ENCODE data around the gene SYNDIG1. TPM values are rescaled to one million over a fixed set of nuclear protein-coding genes. Genes with fewer than 3 reads are reported as not detected.

Gene SYNDIG1
- total and polyA plus RNA-seq, 9 of the 15 experiments (the other 6 are each of a cell fraction or from before 2014, with no cell fraction given), result not detected

DNA sequence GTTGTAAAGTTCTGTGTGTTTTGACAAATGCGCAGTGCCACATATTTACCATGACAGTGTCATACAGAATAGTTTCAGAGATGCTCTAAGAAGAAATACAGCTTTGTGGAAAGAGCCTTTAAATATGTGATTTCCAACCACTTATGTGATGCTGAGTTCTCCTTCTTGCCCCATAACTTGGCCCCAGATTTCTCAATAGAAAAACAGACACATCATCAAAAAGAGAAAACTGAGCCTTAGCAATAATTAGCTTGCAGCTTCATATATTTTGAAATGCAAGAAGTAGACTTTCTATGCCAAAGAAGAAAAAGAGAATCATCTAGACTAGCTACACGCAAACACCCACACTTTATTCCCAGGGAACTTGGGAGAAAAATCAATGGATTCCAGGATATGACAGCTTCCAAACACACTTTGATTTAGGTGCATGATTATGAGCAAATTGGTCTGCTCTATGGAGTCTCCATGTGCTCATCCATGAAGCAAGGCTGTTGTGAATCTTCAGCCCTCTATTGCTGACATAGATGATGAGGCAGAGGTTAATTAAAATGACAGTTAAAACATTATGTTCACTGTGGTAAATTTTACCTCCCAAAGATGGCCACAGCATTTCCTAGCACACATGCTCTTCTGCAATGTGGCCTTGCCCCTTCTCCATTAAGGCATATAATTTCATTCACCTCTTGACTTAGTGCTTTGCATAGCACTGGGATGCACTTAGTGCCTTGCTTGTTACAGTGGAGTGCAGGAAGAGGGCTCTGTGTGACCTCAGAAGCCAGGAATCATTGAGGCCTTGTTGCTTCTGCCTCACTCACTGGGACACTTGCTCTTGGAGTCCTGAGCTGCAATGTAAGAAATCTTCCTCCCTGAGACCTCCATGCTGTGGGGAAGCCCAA is 174.6 kb downstream of the SYNDIG1 start:
- ATAC-seq (no peak), FAIRE-seq (no peak), DNase-seq (ENCODE audit: extremely low read depth in 1 of 4, low spot score in 3 of 4) (no peak)
- H3K9me3 ChIP-seq (replicated peaks; ENCODE audit: control insufficient read depth, insufficient read depth, low read depth, low read length), result no peaks in the 10 kb centered on the region
- H4K20me1 ChIP-seq (replicated peaks; ENCODE audit: control insufficient read depth, insufficient read depth, low read length), result no peaks in the 10 kb centered on the region
- no peaks in the 10 kb centered on the region for H3K79me2 ChIP-seq (ENCODE audit: control insufficient read depth, insufficient read depth, low read length)
- TF ChIP-seq, protein P1, sequence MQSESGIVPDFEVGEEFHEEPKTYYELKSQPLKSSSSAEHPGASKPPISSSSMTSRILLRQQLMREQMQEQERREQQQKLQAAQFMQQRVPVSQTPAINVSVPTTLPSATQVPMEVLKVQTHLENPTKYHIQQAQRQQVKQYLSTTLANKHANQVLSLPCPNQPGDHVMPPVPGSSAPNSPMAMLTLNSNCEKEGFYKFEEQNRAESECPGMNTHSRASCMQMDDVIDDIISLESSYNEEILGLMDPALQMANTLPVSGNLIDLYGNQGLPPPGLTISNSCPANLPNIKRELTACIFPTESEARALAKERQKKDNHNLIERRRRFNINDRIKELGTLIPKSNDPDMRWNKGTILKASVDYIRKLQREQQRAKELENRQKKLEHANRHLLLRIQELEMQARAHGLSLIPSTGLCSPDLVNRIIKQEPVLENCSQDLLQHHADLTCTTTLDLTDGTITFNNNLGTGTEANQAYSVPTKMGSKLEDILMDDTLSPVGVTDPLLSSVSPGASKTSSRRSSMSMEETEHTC (IDR thresholded peaks at IDR 0.05), result no peak
- TF ChIP-seq, protein P2, sequence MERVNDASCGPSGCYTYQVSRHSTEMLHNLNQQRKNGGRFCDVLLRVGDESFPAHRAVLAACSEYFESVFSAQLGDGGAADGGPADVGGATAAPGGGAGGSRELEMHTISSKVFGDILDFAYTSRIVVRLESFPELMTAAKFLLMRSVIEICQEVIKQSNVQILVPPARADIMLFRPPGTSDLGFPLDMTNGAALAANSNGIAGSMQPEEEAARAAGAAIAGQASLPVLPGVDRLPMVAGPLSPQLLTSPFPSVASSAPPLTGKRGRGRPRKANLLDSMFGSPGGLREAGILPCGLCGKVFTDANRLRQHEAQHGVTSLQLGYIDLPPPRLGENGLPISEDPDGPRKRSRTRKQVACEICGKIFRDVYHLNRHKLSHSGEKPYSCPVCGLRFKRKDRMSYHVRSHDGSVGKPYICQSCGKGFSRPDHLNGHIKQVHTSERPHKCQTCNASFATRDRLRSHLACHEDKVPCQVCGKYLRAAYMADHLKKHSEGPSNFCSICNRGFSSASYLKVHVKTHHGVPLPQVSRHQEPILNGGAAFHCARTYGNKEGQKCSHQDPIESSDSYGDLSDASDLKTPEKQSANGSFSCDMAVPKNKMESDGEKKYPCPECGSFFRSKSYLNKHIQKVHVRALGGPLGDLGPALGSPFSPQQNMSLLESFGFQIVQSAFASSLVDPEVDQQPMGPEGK (CRISPR knock-in tag; IDR thresholded peaks at IDR 0.05; ENCODE audit: borderline replicate concordance), result no peak
- TF ChIP-seq IRF2 (CRISPR knock-in tag; IDR thresholded peaks at IDR 0.05) (no peak), ZNF23 (CRISPR knock-in tag; IDR thresholded peaks at IDR 0.05) (no peak), TFAM (CRISPR knock-in tag; conservative IDR thresholded peaks at IDR 0.05) (no peak)
- TF ChIP-seq, protein P3, sequence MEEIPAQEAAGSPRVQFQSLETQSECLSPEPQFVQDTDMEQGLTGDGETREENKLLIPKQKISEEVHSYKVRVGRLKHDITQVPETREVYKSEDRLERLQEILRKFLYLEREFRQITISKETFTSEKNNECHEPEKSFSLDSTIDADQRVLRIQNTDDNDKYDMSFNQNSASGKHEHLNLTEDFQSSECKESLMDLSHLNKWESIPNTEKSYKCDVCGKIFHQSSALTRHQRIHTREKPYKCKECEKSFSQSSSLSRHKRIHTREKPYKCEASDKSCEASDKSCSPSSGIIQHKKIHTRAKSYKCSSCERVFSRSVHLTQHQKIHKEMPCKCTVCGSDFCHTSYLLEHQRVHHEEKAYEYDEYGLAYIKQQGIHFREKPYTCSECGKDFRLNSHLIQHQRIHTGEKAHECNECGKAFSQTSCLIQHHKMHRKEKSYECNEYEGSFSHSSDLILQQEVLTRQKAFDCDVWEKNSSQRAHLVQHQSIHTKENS (CRISPR knock-in tag; IDR thresholded peaks at IDR 0.05), result no peak
- in situ Hi-C loops (cut with MboI) (no loop called here), intact Hi-C loops (cut with micrococcal nuclease) (no loop called here)
- H3K9ac ChIP-seq (ENCODE audit: insufficient read depth in 1 of 2, low read depth in 2 of 2, low read length in 2 of 2), result no peak overlapping the region
- POLR2A ChIA-PET, result interaction anchor here (1.6 kb wide), 1 partner anchor 9 kb away, joined by 4 read pairs; no protein-coding TSS in a partner anchor
- H3K4me2 ChIP-seq (ENCODE audit: insufficient read depth, low read length), result no peak overlapping the region
- CTCF ChIA-PET (ENCODE audit: low intra/inter-chr PET ratio), result no interaction called here
- no TSS peak for BruUV-seq (replicated peaks)
- WGBS (ENCODE audit: insufficient coverage, low coverage, missing lambda C conversion rate), result 0% methylated on average over 2 of the region's 2 CpGs
- H3K9me1 ChIP-seq (ENCODE audit: control insufficient read depth, insufficient read depth, low read length), result no peaks in the 10 kb centered on the region
- no peak overlapping the region for H2AFZ ChIP-seq (ENCODE audit: low read depth, low read length)
- H3K4me3 ChIP-seq, result no peak overlapping the region
- H3K27ac ChIP-seq (ENCODE audit: extremely low read depth, low read depth, low read length), result no peak overlapping the region
- no peaks in the 10 kb centered on the region for H3K36me3 ChIP-seq (ENCODE audit: control insufficient read depth, insufficient read depth, low read length)
- no peaks in the 10 kb centered on the region for H3K4me1 ChIP-seq (replicated peaks in 1 of 2; ENCODE audit: control insufficient read depth in 2 of 2, insufficient read depth in 2 of 2, low read length in 2 of 2)
- H3K27me3 ChIP-seq (ENCODE audit: control insufficient read depth in 2 of 2, insufficient read depth in 2 of 2, low read length in 2 of 2), result peaks cover 0 to 3% of the 10 kb centered on the region in 2 experiments; a peak in 1 of 5 replicates
